HepG2 (cell line): Measurements from ENCODE around the gene CNTN5. TPM values are rescaled to one million over a fixed set of nuclear protein-coding genes. Genes with fewer than 3 reads are reported as not detected.

Experiments used
- ATAC-seq: fragments of 200-7000 bp; cut with Tn5 transposase; 3 replicates; pipeline ENCODE4 v1.9.1; 2020; ENCODE audit warnings: mild to moderate bottlenecking, moderate library complexity
- BruUV-seq: library from RNA; stranded (reverse); fragments of 400-500 nt; replicated peaks from 2 replicates; lab custom pipeline; 2021; lab: Mats Ljungman, UMichigan
- CTCF ChIA-PET: fragments of 300-600 bp; formaldehyde crosslinking; extraction: SDS; loops from one replicate; lab custom pipeline; 2021; ENCODE audit warnings: low total read pairs, inconsistent platforms, low intra/inter-chr PET ratio; lab: Yijun Ruan, JAX
- POLR2A ChIA-PET: fragments of 350-600 bp; sonication (Branson Sonifier 250); formaldehyde crosslinking; loops from one replicate; lab custom pipeline; 2020; ENCODE audit warnings: antibody characterized with exemption, inconsistent platforms; lab: Yijun Ruan, JAX
- DNase-seq: peaks from one replicate; pipeline ENCODE4 v3.0.0-alpha.2; 2015; ENCODE audit warnings: low spot score
- FAIRE-seq: peaks from 3 replicates; lab custom pipeline; 2011; peaks lifted over from hg19 to GRCh38; lab: Jason Lieb, UNC
- H2AFZ ChIP-seq: one replicate; pipeline ENCODE4 v1.6.1; 2011; ENCODE audit warnings: low read length, inconsistent platforms
- H3K27ac ChIP-seq: fragments of 300-600 bp; 3 replicates; pipeline ENCODE4 v1.8.0; 2011; ENCODE audit warnings: mixed run types, mild to moderate bottlenecking, mixed read lengths, low read length, inconsistent platforms; ENCODE audit not compliant: insufficient read depth; ENCODE audit errors: extremely low read length
- H3K27me3 ChIP-seq, 2 experiments: fragments of 200-600 bp in 1 of 2; 2 replicates in 1 of 2; 3 replicates in 1 of 2; pipeline versions ENCODE4 v1.6.0 to v1.8.0; 2011; ENCODE audit warnings: low read length in 2 of 2, mild to moderate bottlenecking in 2 of 2, moderate library complexity in 2 of 2, inconsistent platforms in 1 of 2; ENCODE audit not compliant: insufficient read depth in 2 of 2, control insufficient read depth in 1 of 2
- H3K36me3 ChIP-seq, 2 experiments: fragments of 200-600 bp in 1 of 2; replicated peaks in 1 of 2; 2 replicates in 1 of 2; 3 replicates in 1 of 2; pipeline versions ENCODE4 v1.5.1 to v1.8.0; 2011; ENCODE audit warnings: low read length in 2 of 2, inconsistent platforms in 1 of 2; ENCODE audit not compliant: insufficient read depth in 2 of 2, control insufficient read depth in 1 of 2
- H3K4me1 ChIP-seq: 2 replicates; pipeline ENCODE4 v1.5.1; 2012; ENCODE audit warnings: low read length, inconsistent platforms; ENCODE audit not compliant: insufficient read depth
- H3K4me2 ChIP-seq: 2 replicates; pipeline ENCODE4 v1.6.0; 2011; ENCODE audit warnings: low read depth, low read length, inconsistent platforms
- H3K4me3 ChIP-seq, 3 experiments: fragments of 200-600 bp in 1 of 3; sonication (generic), shearing (Covaris generic) in 1 of 3; replicated peaks in 1 of 3; 2 replicates each; pipeline ENCODE4 v1.5.1; 2011 to 2016; ENCODE audit warnings: low read length in 3 of 3, inconsistent platforms in 2 of 3, low read depth in 2 of 3, mild to moderate bottlenecking in 2 of 3, control low read depth in 1 of 3, mixed read lengths in 1 of 3; ENCODE audit not compliant: insufficient read depth in 1 of 3
- H3K79me2 ChIP-seq: one replicate; pipeline ENCODE4 v1.6.1; 2011; ENCODE audit warnings: low read length, inconsistent platforms; ENCODE audit not compliant: insufficient read depth
- H3K9ac ChIP-seq: 2 replicates; pipeline ENCODE4 v1.6.0; 2011; ENCODE audit warnings: mild to moderate bottlenecking, low read depth, low read length, inconsistent platforms; ENCODE audit not compliant: insufficient read depth
- H3K9me3 ChIP-seq: 2 replicates; pipeline ENCODE4 v1.5.1; 2012; ENCODE audit warnings: mild to moderate bottlenecking, low read length
- H4K20me1 ChIP-seq: 2 replicates; pipeline ENCODE4 v1.6.0; 2011; ENCODE audit warnings: inconsistent platforms, mild to moderate bottlenecking, low read length, moderate library complexity; ENCODE audit not compliant: insufficient read depth
- AGO1 ChIP-seq: fragments of 200-400 bp; formaldehyde crosslinking; IDR thresholded peaks from 2 replicates; pipeline ENCODE4 v1.6.1; 2017; ENCODE audit warnings: mild to moderate bottlenecking, low read depth, low read length, moderate library complexity; ENCODE audit not compliant: poor library complexity, severe bottlenecking
- AKAP8 ChIP-seq: sonication (generic); formaldehyde crosslinking; IDR thresholded peaks from 2 replicates; pipeline ENCODE4 v1.5.1; 2020; ENCODE audit warnings: mild to moderate bottlenecking, missing genetic modification reagents
- CEBPG ChIP-seq: IDR thresholded peaks from 2 replicates; pipeline ENCODE4 v1.6.1; 2016
- HNRNPUL1 ChIP-seq: fragments of 200-400 bp; formaldehyde crosslinking; IDR thresholded peaks from 2 replicates; pipeline ENCODE4 v1.6.1; 2017; ENCODE audit warnings: low read depth, mild to moderate bottlenecking, low read length, moderate library complexity
- PRMT3 ChIP-seq: sonication (generic); formaldehyde crosslinking; IDR thresholded peaks from 2 replicates; pipeline ENCODE4 v1.8.1; 2022; ENCODE audit warnings: low read depth, mild to moderate bottlenecking, moderate library complexity, missing genetic modification reagents, borderline replicate concordance
- SMAD1 ChIP-seq: sonication (generic); formaldehyde crosslinking; IDR thresholded peaks from 2 replicates; pipeline ENCODE4 v1.4.0; 2020; ENCODE audit warnings: missing genetic modification reagents, low read depth, mild to moderate bottlenecking, borderline replicate concordance
- SP1 ChIP-seq, 2 experiments: fragments of 450-650 bp in 1 of 2; sonication (generic) in 1 of 2; formaldehyde crosslinking in 1 of 2; IDR thresholded peaks; 2 replicates each; pipeline versions ENCODE4 v1.4.0 to v1.6.1; 2016 to 2020; ENCODE audit warnings: missing genetic modification reagents in 1 of 2
- ZMYM3 ChIP-seq: sonication (generic); formaldehyde crosslinking; IDR thresholded peaks from 2 replicates; pipeline ENCODE4 v1.5.1; 2020; ENCODE audit warnings: mild to moderate bottlenecking, missing genetic modification reagents
- ZNF256 ChIP-seq: sonication (generic); formaldehyde crosslinking; conservative IDR thresholded peaks from 2 replicates; pipeline ENCODE4 v1.4.0; 2020; ENCODE audit warnings: missing genetic modification reagents
- ZNF891 ChIP-seq: sonication (generic); formaldehyde crosslinking; IDR thresholded peaks from 2 replicates; pipeline ENCODE4 v1.5.0; 2020; ENCODE audit warnings: mild to moderate bottlenecking, missing genetic modification reagents
- WGBS: methylation state at CpG from one replicate; pipeline ENCODE4 v1.1.6; 2017; ENCODE audit warnings: low lambda C conversion rate; 5-methylcytosine and 5-hydroxymethylcytosine counted together
- in situ Hi-C: cut with HindIII; loops from 2 replicates; pipeline ENCODE4 v1.10.0; 2017; ENCODE audit warnings: low pct_unique_long_range_greater_than_20kb; ENCODE audit not compliant: extremely low pct_ligation_motif_present
- intact Hi-C: fragments of 100-400 bp; cut with micrococcal nuclease; formaldehyde crosslinking; loops from one replicate; pipeline ENCODE4 v1.10.0; 2022; ENCODE audit not compliant: unreplicated experiment
- polyA plus RNA-seq, 8 experiments: library from polyadenylated mRNA; depleted of rRNA in 3 of 8; stranded (reverse) in 7 of 8; unstranded in 1 of 8; fragments of >200 nt; fragmentation: Illumina TruSeq in 4 of 8; extraction: Trizol in 4 of 8; gene quantifications; 2 replicates each; pipeline versions ENCODE4 v1.2.1 to v1.2.3, GENCODE V29; 2011 to 2016; ENCODE audit warnings: low read depth in 4 of 8, missing spikeins in 1 of 8, mixed read lengths in 1 of 8; ENCODE audit not compliant: insufficient read depth in 1 of 8
- total RNA-seq, 5 experiments: library from RNA; depleted of rRNA; stranded (reverse); fragments of >200 nt; fragmentation: Illumina TruSeq; extraction: Trizol; gene quantifications; 2 replicates each; pipeline ENCODE4 v1.2.3, GENCODE V29; 2016; ENCODE audit warnings: low read depth in 1 of 5
- TF ChIP-seq, protein P1 (sequence below): sonication (generic); formaldehyde crosslinking; IDR thresholded peaks from 2 replicates; pipeline ENCODE4 v1.4.0; 2020; ENCODE audit warnings: low read depth, mild to moderate bottlenecking, missing genetic modification reagents
- TF ChIP-seq, protein P2 (sequence below): sonication (generic); formaldehyde crosslinking; IDR thresholded peaks from 2 replicates; pipeline ENCODE4 v1.5.0; 2020; ENCODE audit warnings: mild to moderate bottlenecking, missing genetic modification reagents

Gene CNTN5
- total and polyA plus RNA-seq, 2 of the 13 experiments (the other 11 are each of a cell fraction or from before 2014, with no cell fraction given): not detected

DNA sequence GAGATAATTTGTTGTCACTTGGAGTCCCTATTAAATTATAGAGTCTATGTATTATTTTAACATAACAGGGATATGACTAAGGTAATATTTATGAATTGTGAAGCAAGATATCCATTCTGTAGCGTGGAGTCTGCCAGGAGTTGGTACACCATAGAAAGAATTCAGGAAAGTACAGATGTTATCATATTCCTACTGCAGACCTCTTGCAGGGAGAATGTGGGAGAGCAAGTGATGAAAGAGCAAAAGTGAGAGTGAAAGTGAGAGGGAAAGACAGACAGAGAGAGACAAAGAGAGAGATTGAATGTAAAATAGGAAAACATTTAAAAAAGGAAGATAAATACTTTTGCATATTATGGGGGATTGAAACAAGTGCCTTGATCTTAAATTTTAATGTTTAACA lies 468.8 kb downstream of the CNTN5 start:
- ATAC-seq (no peak), FAIRE-seq (no peak), DNase-seq (no peak)
- TF ChIP-seq SP1 (IDR thresholded peaks at IDR 0.05) (no peak), SP1 (CRISPR knock-in tag; IDR thresholded peaks at IDR 0.05) (no peak), PRMT3 (CRISPR knock-in tag) (no peak), HNRNPUL1 (no peak), ZNF256 (CRISPR knock-in tag) (no peak), AKAP8 (CRISPR knock-in tag) (no peak), ZMYM3 (CRISPR knock-in tag) (no peak), ZNF891 (CRISPR knock-in tag) (no peak), CEBPG (no peak), SMAD1 (CRISPR knock-in tag) (no peak), AGO1 (no peak)
- TF ChIP-seq, protein P1, sequence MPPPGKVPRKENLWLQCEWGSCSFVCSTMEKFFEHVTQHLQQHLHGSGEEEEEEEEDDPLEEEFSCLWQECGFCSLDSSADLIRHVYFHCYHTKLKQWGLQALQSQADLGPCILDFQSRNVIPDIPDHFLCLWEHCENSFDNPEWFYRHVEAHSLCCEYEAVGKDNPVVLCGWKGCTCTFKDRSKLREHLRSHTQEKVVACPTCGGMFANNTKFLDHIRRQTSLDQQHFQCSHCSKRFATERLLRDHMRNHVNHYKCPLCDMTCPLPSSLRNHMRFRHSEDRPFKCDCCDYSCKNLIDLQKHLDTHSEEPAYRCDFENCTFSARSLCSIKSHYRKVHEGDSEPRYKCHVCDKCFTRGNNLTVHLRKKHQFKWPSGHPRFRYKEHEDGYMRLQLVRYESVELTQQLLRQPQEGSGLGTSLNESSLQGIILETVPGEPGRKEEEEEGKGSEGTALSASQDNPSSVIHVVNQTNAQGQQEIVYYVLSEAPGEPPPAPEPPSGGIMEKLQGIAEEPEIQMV (CRISPR knock-in tag): no peak
- TF ChIP-seq, protein P2, sequence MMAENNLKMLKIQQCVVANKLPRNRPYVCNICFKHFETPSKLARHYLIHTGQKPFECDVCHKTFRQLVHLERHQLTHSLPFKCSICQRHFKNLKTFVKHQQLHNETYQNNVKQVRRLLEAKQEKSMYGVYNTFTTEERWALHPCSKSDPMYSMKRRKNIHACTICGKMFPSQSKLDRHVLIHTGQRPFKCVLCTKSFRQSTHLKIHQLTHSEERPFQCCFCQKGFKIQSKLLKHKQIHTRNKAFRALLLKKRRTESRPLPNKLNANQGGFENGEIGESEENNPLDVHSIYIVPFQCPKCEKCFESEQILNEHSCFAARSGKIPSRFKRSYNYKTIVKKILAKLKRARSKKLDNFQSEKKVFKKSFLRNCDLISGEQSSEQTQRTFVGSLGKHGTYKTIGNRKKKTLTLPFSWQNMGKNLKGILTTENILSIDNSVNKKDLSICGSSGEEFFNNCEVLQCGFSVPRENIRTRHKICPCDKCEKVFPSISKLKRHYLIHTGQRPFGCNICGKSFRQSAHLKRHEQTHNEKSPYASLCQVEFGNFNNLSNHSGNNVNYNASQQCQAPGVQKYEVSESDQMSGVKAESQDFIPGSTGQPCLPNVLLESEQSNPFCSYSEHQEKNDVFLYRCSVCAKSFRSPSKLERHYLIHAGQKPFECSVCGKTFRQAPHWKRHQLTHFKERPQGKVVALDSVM: no peak
- in situ Hi-C loops (no loop called here), intact Hi-C loops (no loop called here)
- no TSS peak for BruUV-seq
- no peaks in the 10 kb centered on the region for H3K9me3 ChIP-seq
- CTCF ChIA-PET: no interaction called here
- no peaks in the 10 kb centered on the region for H3K79me2 ChIP-seq
- H3K4me2 ChIP-seq: no peak overlapping the region
- POLR2A ChIA-PET: no interaction called here
- H3K4me1 ChIP-seq: no peaks in the 10 kb centered on the region
- H4K20me1 ChIP-seq: no peaks in the 10 kb centered on the region
- no peaks in the 10 kb centered on the region for H3K27me3 ChIP-seq
- no peak overlapping the region for H3K9ac ChIP-seq
- H3K36me3 ChIP-seq: no peaks in the 10 kb centered on the region
- H3K4me3 ChIP-seq: no peak overlapping the region
- 0% methylated on average over 1 of the region's 1 CpG for WGBS
- no peak overlapping the region for H3K27ac ChIP-seq
- no peak overlapping the region for H2AFZ ChIP-seq
